Nephron (organoid): ENCODE results near the gene INTS4.
"Not testable (repeated sequence)": the region's sequence is repeated elsewhere in the genome, so short reads cannot be mapped to it uniquely, and the experiment has no call there.

Source experiments
- H3K27ac Mint-ChIP-seq, 3 experiments: 2 replicates each; pipeline ENCODE4 v1.8.0; 2020; ENCODE audit warnings: mixed read lengths in 3 of 3, mild to moderate bottlenecking in 2 of 3, moderate library complexity in 1 of 3
- H3K27me3 Mint-ChIP-seq: 2 replicates; pipeline ENCODE4 v1.8.0; 2021; ENCODE audit warnings: low read depth, mild to moderate bottlenecking, moderate library complexity, mixed read lengths
- H3K36me3 Mint-ChIP-seq: 2 replicates; pipeline ENCODE4 v1.8.0; 2020; ENCODE audit warnings: low read depth, mixed read lengths
- H3K4me1 Mint-ChIP-seq: 2 replicates; pipeline ENCODE4 v1.8.0; 2020; ENCODE audit warnings: mixed read lengths
- H3K4me3 Mint-ChIP-seq, 3 experiments: 2 replicates each; pipeline ENCODE4 v1.8.0; 2020; ENCODE audit warnings: mild to moderate bottlenecking in 3 of 3, mixed read lengths in 3 of 3, moderate library complexity in 2 of 3
- H3K9me3 Mint-ChIP-seq: 2 replicates; pipeline ENCODE4 v1.8.0; 2020; ENCODE audit warnings: mixed read lengths
- CTCF ChIP-seq, 3 experiments: fragments of 200-600 bp; sonication (generic); IDR thresholded peaks; one replicate each; pipeline ENCODE4 v1.5.0; 2021; ENCODE audit warnings: antibody characterized with exemption in 3 of 3; ENCODE audit not compliant: unreplicated experiment in 3 of 3

INTS4 gene

GRCh38 chr11:77933596-77933995, 60.9 kb downstream of the INTS4 start:
- Mint-ChIP-seq H3K9me3 (peaks cover 11% of the 10 kb centered on the region), H3K36me3 (peaks cover 77% of the 10 kb centered on the region)
- not testable (repeated sequence) for H3K27ac Mint-ChIP-seq, H3K4me3 Mint-ChIP-seq, H3K27me3 Mint-ChIP-seq, H3K4me1 Mint-ChIP-seq

DNA sequence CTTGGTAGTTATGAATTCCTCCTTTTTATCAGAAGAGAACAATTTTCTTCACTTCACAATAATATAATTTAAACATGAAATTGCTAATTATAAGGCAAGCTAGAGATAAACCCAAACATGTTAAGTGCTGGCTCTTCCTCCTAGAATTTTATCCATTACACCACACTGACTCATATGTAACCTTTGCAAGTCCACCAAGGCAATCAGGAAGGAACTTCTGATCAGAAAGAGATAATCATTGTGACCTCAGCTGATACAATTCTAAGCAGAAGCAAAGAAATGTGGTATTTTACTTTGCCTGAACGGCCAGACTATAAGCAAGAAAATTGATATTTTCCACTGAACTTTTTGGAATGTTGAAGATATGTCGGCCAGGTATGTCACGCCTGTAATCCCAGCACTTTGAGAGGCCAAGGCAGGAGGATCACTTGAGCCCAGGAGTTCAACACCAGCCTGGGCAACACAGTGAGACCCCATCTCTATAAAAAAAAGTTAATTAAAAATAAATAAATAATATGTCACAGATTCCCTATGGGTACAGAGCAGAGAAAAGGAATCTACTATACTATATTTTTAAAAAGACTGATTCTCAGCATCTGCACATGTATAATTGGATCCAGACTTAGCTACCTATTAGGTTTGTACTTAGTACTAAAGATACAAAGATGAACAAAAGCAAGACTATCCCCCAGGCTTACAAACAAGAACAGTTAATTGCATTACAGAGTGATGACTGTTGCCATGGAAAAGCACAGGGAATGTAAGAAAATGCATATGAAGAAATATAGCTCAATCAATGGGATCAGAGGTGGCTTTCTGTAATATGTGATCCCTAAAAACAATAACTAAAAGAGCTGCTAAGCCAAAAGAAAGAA, 63.9 kb downstream of the INTS4 start:
- H3K27ac Mint-ChIP-seq, H3K4me1 Mint-ChIP-seq, H3K4me3 Mint-ChIP-seq, H3K27me3 Mint-ChIP-seq: not testable (repeated sequence)
- Mint-ChIP-seq H3K9me3 (peaks cover 11% of the 10 kb centered on the region), H3K36me3 (peaks cover 81% of the 10 kb centered on the region)

- not testable (repeated sequence) for H3K9me3 Mint-ChIP-seq, H3K27me3 Mint-ChIP-seq, H3K4me3 Mint-ChIP-seq, H3K27ac Mint-ChIP-seq
- Mint-ChIP-seq H3K4me1 (peaks cover 17% of the 10 kb centered on the region), H3K36me3 (peaks cover 14% of the 10 kb centered on the region)
These were observed 76.8 kb downstream of the INTS4 start for GRCh38 chr11:77917713-77918112.

GRCh38 chr11:77914307-77914791, 80.1 kb downstream of the INTS4 start:
- Mint-ChIP-seq H3K36me3 (peaks cover 23% of the 10 kb centered on the region), H3K4me3 (peak overlapping the region in 1 of 3 experiments; percentile 8), H3K27ac (peak overlapping the region; percentile 86 to 96 (median 92)), H3K4me1 (peaks cover 23% of the 10 kb centered on the region)
- H3K9me3 Mint-ChIP-seq, H3K27me3 Mint-ChIP-seq: not testable (repeated sequence)

DNA sequence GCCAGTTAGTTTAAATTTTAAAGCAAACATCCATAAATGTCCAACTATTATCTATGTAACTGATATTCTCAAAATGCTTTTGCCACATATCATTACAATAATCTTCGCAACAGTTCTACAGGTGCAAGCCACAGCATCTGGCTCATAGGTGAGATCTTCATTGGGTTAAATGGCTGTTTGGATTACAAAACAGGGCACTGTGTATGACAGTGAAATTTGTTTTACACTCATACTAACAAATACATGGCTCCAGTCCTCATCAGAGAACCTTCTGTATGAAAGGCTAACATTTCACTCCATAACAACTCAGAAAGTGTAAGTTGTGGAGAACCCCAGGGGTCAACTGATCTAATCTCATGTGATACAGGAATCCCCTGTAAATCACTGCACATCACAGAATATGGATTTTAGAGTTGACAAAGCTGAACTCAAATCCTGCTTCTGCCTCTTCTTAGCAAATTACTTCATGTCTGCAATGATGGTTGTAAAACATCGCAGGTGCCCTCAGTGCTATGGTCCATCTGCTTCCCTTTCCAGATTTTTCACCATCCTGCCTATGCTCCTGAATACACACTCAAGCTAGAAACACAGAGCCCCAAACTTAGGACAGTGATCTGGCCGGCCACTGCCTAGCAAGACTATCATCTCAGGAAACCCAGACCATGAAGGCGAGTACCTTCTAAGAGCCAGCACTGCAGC, 80.7 kb downstream of the INTS4 start:
- H3K27ac Mint-ChIP-seq = peak overlapping the region; percentile 86 to 96 (median 92)
- peaks cover 24% of the 10 kb centered on the region for H3K36me3 Mint-ChIP-seq
- H3K4me3 Mint-ChIP-seq, H3K9me3 Mint-ChIP-seq, H3K27me3 Mint-ChIP-seq: not testable (repeated sequence)
- peaks cover 23% of the 10 kb centered on the region for H3K4me1 Mint-ChIP-seq

DNA sequence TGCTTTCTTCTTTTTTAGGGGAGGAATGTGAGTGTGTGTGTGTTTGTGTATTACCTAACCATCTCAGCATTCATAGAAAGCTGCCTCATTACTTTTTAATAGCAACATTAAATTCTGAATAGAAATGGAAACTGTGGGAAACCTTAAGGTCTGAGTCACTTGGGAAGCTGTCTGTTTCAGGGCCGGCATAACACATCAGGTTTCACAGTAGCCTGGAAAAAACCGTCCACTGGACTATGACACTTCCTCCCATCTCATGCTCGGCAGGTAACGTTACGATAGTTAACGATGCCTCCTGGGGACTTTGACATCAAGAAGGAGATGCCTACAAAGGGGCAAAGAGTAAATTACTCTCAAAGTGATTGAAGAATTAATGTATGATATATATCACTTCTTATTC, 83.6 kb downstream of the INTS4 start:
- H3K36me3 Mint-ChIP-seq = peaks cover 37% of the 10 kb centered on the region
- peak overlapping the region in 1 of 3 experiments; percentile 9 for H3K27ac Mint-ChIP-seq
- H3K4me3 Mint-ChIP-seq, H3K27me3 Mint-ChIP-seq, H3K9me3 Mint-ChIP-seq: not testable (repeated sequence)
- peaks cover 23% of the 10 kb centered on the region for H3K4me1 Mint-ChIP-seq

- H3K4me1 Mint-ChIP-seq = peaks cover 12% of the 10 kb centered on the region
- TF ChIP-seq CTCF (IDR thresholded peaks at IDR 0.05; ENCODE audit: unreplicated experiment in 3 of 3) = no peak
- no peaks in the 10 kb centered on the region for H3K9me3 Mint-ChIP-seq
- peaks cover 42% of the 10 kb centered on the region for H3K36me3 Mint-ChIP-seq
- no peak overlapping the region for H3K4me3 Mint-ChIP-seq
- no peak overlapping the region for H3K27ac Mint-ChIP-seq
- no peaks in the 10 kb centered on the region for H3K27me3 Mint-ChIP-seq
These were observed 85.2 kb downstream of the INTS4 start for GRCh38 chr11:77909277-77909676.

DNA sequence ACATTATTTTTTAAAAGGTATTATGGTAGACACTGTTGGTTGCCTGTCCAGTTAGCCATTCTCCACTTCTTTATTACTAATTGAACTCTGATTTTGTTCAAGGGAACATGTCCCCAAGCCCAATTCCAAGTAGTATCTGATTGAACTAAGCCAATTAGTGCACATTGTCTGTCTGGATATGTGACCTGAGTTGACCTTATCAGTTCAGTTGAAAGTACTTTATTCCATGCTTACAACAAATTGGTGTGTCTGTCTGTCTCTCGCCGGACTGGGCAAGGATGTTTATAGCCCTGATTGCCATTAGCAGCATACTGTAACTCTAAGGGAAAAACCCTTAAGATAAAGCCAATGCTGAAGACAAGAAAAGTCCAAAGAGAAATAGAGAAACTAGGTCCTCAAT, 85.6 kb downstream of the INTS4 start:
- peaks cover 45% of the 10 kb centered on the region for H3K36me3 Mint-ChIP-seq
- H3K9me3 Mint-ChIP-seq = no peaks in the 10 kb centered on the region
- no peak overlapping the region for H3K27ac Mint-ChIP-seq
- TF ChIP-seq CTCF (IDR thresholded peaks at IDR 0.05; ENCODE audit: unreplicated experiment in 3 of 3) = no peak
- no peak overlapping the region for H3K4me3 Mint-ChIP-seq
- H3K27me3 Mint-ChIP-seq = no peaks in the 10 kb centered on the region
- peaks cover 8% of the 10 kb centered on the region for H3K4me1 Mint-ChIP-seq

DNA sequence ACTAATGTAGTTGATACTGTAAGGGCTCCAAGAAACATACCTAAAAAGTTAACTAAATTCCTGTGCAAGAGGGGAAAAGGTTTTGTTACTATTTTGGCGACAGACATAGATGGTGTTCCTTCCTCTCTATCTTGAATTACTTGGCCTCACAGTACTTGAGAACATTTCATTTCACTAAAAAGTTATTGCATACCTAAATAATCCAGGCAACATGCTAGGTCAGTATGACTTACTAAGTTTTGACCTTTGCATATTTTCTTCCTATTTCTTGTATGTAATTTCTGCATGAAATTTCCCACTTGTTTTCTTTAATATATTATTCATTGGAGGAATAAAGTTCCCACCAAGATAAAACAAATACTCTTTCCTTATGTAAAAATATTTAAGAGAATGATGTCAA, 99.5 kb downstream of the INTS4 start:
- not testable (repeated sequence) for H3K27ac Mint-ChIP-seq, H3K9me3 Mint-ChIP-seq, H3K4me1 Mint-ChIP-seq, H3K27me3 Mint-ChIP-seq, H3K4me3 Mint-ChIP-seq
- H3K36me3 Mint-ChIP-seq = peaks cover 51% of the 10 kb centered on the region

GRCh38 chr11:77891703-77892102, 102.8 kb downstream of the INTS4 start:
- H3K27ac Mint-ChIP-seq, H3K4me3 Mint-ChIP-seq: not testable (repeated sequence)
- H3K36me3 Mint-ChIP-seq = peaks cover 73% of the 10 kb centered on the region

GRCh38 chr11:77891256-77891655, 103.2 kb downstream of the INTS4 start:
- peaks cover 75% of the 10 kb centered on the region for H3K36me3 Mint-ChIP-seq
- not testable (repeated sequence) for H3K4me1 Mint-ChIP-seq, H3K9me3 Mint-ChIP-seq, H3K4me3 Mint-ChIP-seq, H3K27me3 Mint-ChIP-seq, H3K27ac Mint-ChIP-seq

More at GRCh38 chr11:77891703-77892102, 102.8 kb downstream of the INTS4 start:
- not testable (repeated sequence) for H3K4me1 Mint-ChIP-seq, H3K9me3 Mint-ChIP-seq, H3K27me3 Mint-ChIP-seq

DNA sequence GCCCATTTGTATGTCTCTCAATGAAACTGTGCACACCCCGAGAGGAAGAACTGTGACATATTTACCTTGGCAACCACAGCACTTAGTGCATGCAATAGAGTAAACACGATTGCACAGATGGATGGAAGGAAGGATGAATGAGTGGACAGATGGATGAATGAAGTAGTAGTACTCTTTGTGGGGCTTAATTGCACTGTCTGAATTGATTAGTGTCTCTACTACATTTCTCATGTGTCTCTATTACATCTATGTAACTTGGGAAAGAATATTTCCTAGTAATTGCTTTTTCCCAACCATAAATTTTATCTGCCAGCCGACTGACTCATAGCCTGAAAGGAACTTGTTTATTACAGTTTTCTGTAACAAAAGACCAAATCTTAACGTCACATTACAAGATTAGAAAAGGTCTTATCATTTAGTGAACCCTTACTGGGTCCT, 103.8 kb downstream of the INTS4 start:
- H3K36me3 Mint-ChIP-seq = peaks cover 76% of the 10 kb centered on the region
- H3K4me3 Mint-ChIP-seq, H3K27ac Mint-ChIP-seq, H3K27me3 Mint-ChIP-seq, H3K9me3 Mint-ChIP-seq, H3K4me1 Mint-ChIP-seq: not testable (repeated sequence)
